ENCODE results near the gene FHIT.

FHIT gene

DNA sequence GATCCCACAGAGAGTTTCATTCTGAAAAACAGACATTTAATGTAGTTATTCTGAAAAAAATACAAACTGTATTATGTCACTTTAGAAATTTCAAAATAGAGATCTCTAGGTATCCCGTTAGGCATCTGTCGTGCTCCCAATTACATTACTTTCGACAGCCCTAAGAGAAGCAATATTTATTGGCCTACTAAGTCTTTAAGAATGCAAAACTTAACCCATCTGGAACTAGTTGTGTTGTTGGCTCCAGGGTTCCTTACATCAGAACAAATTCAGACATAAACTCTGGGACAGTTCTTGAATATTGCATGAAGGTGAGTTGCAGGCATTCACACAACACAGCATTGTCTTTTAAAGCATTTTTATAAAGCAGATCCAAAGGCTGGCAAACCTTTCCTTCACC lies 498.4 kb downstream of the FHIT start:
- TF ChIP-seq FOXP2 (optimal IDR thresholded peaks at IDR 0.05; ENCODE audit: borderline replicate concordance, extremely low read depth, extremely low read length, insufficient read depth) (no peak), SIN3A (IDR thresholded peaks at IDR 0.05; ENCODE audit: borderline replicate concordance, insufficient read depth, low read length) (no peak), POLR2AphosphoS5 (IDR thresholded peaks at IDR 0.05; ENCODE audit: low read depth, low read length) (no peak), TAF1 (IDR thresholded peaks at IDR 0.05; ENCODE audit: borderline replicate concordance, insufficient read depth, low read length) (no peak)
- TF ChIP-seq, protein P1, sequence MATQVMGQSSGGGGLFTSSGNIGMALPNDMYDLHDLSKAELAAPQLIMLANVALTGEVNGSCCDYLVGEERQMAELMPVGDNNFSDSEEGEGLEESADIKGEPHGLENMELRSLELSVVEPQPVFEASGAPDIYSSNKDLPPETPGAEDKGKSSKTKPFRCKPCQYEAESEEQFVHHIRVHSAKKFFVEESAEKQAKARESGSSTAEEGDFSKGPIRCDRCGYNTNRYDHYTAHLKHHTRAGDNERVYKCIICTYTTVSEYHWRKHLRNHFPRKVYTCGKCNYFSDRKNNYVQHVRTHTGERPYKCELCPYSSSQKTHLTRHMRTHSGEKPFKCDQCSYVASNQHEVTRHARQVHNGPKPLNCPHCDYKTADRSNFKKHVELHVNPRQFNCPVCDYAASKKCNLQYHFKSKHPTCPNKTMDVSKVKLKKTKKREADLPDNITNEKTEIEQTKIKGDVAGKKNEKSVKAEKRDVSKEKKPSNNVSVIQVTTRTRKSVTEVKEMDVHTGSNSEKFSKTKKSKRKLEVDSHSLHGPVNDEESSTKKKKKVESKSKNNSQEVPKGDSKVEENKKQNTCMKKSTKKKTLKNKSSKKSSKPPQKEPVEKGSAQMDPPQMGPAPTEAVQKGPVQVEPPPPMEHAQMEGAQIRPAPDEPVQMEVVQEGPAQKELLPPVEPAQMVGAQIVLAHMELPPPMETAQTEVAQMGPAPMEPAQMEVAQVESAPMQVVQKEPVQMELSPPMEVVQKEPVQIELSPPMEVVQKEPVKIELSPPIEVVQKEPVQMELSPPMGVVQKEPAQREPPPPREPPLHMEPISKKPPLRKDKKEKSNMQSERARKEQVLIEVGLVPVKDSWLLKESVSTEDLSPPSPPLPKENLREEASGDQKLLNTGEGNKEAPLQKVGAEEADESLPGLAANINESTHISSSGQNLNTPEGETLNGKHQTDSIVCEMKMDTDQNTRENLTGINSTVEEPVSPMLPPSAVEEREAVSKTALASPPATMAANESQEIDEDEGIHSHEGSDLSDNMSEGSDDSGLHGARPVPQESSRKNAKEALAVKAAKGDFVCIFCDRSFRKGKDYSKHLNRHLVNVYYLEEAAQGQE (IDR thresholded peaks at IDR 0.05; ENCODE audit: insufficient read depth in 1 of 2, low read depth in 2 of 2, low read length in 2 of 2), result no peak

DNA sequence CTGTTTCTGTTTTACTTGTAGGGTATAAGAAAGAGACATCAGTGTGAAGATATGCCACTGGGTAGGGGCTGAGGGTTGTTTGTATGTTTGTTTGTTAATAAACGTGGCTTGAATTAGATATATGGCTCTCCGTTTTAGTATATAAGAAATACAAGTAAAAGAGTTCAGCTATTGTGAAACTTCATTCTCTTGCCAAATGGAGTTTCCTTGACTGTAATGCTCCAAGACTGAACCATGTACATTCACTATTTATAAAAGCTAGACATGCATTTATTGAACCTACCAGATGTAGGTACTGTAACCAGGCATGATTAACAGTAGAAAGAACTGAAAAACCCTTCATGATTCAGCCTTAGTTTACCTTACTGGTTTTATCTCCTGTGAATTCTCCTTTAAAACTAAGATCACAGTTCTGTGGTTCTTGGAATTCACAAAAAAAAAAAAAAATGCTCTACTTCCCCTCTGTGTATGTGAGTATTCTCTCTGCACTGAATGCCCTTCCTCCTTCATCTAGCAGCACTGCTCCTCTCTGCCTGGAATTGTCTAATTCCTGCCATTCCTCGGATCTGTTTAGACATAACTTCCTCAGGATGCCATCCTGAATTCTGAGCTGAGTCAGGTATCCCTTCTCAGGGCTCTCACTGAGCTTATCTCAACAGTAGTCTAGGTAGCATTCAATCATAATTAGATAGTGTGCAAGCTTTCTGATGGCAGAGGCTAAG lies 504.4 kb downstream of the FHIT start:
- TF ChIP-seq SIN3A (IDR thresholded peaks at IDR 0.05; ENCODE audit: borderline replicate concordance, insufficient read depth, low read length) (no peak), POLR2AphosphoS5 (IDR thresholded peaks at IDR 0.05; ENCODE audit: low read depth, low read length) (no peak), FOXP2 (optimal IDR thresholded peaks at IDR 0.05; ENCODE audit: borderline replicate concordance, extremely low read depth, extremely low read length, insufficient read depth) (no peak), TAF1 (IDR thresholded peaks at IDR 0.05; ENCODE audit: borderline replicate concordance, insufficient read depth, low read length) (no peak)
- TF ChIP-seq, protein P1 (IDR thresholded peaks at IDR 0.05; ENCODE audit: insufficient read depth in 1 of 2, low read depth in 2 of 2, low read length in 2 of 2), result no peak

DNA sequence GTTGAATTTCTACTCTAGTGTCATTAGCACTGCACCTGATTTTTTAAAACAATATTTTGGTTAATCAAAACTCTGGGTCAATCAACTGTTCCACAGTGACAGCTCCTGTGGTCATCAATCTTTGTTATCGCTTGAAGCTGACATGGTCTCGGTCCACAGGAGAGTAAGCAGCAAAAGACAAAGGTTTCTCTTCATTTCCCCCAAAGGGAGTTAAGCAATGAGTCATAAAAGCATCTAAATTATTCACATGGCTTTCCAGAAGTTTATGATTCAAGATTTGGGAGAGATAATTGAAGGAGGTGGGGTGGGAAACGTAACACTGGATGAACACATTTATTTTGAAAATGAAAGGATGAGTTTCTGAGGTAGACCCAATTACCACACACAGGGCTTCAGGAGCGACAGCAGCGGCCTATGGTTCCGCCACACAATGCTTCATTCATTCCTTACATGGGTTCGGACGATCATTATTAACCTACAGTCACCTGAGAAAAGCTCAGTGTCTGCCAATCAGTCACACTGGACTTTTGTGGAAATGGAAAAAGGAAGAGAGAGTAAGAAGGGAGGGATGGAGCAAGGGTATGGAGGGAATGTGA lies 505.1 kb downstream of the FHIT start:
- TF ChIP-seq SIN3A (IDR thresholded peaks at IDR 0.05; ENCODE audit: borderline replicate concordance, insufficient read depth, low read length), result no peak
- TF ChIP-seq, protein P1 (IDR thresholded peaks at IDR 0.05; ENCODE audit: insufficient read depth in 1 of 2, low read depth in 2 of 2, low read length in 2 of 2), result no peak
- TF ChIP-seq POLR2AphosphoS5 (IDR thresholded peaks at IDR 0.05; ENCODE audit: low read depth, low read length), result no peak
- TF ChIP-seq FOXP2 (optimal IDR thresholded peaks at IDR 0.05; ENCODE audit: borderline replicate concordance, extremely low read depth, extremely low read length, insufficient read depth), result no peak
- TF ChIP-seq TAF1 (IDR thresholded peaks at IDR 0.05; ENCODE audit: borderline replicate concordance, insufficient read depth, low read length), result no peak

DNA sequence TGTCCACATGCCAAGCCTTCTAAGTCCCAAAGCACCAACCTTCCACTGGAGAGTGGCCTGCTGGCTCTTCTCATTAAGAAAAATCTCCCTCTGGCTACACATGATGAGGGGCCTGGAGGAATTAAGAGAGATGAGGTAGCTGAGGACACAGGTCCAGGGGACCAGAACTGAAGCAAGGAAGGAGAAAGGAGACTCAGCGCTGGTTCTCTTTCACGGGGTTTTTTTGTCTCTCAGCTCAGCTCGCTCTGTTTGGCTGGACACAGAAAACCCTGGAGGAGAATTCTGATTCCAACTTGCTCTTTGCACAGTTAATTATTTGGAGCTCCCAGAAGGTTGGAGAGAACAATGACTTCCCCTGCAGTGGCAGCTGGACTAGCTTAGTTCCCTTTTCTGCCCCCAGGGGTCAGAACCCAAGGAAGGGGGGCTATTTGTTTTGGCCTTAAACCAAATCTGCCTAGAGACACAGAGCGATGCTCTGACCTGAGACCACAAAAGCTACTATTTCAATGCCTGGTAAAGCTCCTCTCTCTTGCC lies 507.6 kb downstream of the FHIT start:
- TF ChIP-seq FOXP2 (optimal IDR thresholded peaks at IDR 0.05; ENCODE audit: borderline replicate concordance, extremely low read depth, extremely low read length, insufficient read depth), result no peak
- TF ChIP-seq, protein P1 (IDR thresholded peaks at IDR 0.05; ENCODE audit: insufficient read depth in 1 of 2, low read depth in 2 of 2, low read length in 2 of 2), result peak in 1 of 2 experiments; percentile 32; a peak in 1 of 4 replicates
